GM12891 (cell line): ENCODE measurements around the gene PEPD.

Experiments
- POLR2A ChIP-seq: IDR thresholded peaks from 2 replicates; pipeline ENCODE4 v1.6.1; 2011; ENCODE audit warnings: low read depth, low read length, control low read depth
- POLR2AphosphoS5 ChIP-seq: IDR thresholded peaks from 2 replicates; pipeline ENCODE4 v1.6.1; 2011; ENCODE audit warnings: low read depth, low read length, control low read depth

GRCh38 chr19:33413868-33414666 lies 107.5 kb downstream of the PEPD start:
- TF ChIP-seq POLR2A, result no peak
- no peak for TF ChIP-seq POLR2AphosphoS5
